ENCODE data around the gene ZNF689.

DNA sequence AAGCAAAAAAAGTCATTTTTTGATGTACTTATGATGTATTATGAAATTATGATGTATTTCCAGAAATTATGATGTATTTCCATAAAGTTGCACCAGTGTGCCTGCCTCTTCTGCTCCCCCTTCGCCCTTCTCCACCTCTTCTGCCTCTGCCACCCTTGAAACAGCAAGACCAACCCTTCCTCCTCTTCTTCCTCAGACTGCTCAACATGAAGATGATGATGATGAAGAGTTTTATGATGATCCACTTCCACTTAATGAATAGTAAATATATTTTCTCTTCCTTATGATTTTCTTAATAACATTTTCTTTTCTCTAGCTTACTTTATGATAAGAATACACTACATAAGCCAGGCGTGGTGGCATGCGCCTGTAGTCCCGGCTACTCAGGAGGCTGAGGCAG lies 17.3 kb downstream of the ZNF689 start:
- no peak for TF ChIP-seq POLR2AphosphoS5 (IDR thresholded peaks at IDR 0.05)
- TF ChIP-seq, protein P1, sequence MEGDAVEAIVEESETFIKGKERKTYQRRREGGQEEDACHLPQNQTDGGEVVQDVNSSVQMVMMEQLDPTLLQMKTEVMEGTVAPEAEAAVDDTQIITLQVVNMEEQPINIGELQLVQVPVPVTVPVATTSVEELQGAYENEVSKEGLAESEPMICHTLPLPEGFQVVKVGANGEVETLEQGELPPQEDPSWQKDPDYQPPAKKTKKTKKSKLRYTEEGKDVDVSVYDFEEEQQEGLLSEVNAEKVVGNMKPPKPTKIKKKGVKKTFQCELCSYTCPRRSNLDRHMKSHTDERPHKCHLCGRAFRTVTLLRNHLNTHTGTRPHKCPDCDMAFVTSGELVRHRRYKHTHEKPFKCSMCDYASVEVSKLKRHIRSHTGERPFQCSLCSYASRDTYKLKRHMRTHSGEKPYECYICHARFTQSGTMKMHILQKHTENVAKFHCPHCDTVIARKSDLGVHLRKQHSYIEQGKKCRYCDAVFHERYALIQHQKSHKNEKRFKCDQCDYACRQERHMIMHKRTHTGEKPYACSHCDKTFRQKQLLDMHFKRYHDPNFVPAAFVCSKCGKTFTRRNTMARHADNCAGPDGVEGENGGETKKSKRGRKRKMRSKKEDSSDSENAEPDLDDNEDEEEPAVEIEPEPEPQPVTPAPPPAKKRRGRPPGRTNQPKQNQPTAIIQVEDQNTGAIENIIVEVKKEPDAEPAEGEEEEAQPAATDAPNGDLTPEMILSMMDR (IDR thresholded peaks at IDR 0.05), result no peak
- no peak for TF ChIP-seq EP300 (IDR thresholded peaks at IDR 0.05)
